Measurements from ENCODE around the gene GRIK3.

GRCh38 chr1:36858981-36859380 is 175.3 kb downstream of the GRIK3 start:
- no peak for TF ChIP-seq CTCF (IDR thresholded peaks at IDR 0.05; ENCODE audit: low read depth, low read length, poor library complexity, severe bottlenecking)
- no peak for TF ChIP-seq EZH2phosphoT487 (IDR thresholded peaks at IDR 0.05; ENCODE audit: borderline replicate concordance, low read length)

Data from DOHH2 (cell line).